Middle frontal gyrus (tissue), 1 donor: ENCODE measurements around the gene PCDHGB3.
"Not testable (repeated sequence)": the region's sequence is repeated elsewhere in the genome, so short reads cannot be mapped to it uniquely, and the experiment has no call there.

Experiments
- DNase-seq: peaks from one replicate; pipeline ENCODE4 v3.0.0-alpha.2; 2015; ENCODE audit warnings: low spot score; ENCODE audit errors: extremely low spot score

PCDHGB3 gene

GRCh38 chr5:141369994-141370848, at the start of gene PCDHGB3:
TSS of gene PCDHGB3 (plus strand) at chr5:141370242. CDS start at chr5:141370395, 153 bp downstream.
- no peak for DNase-seq

- DNase-seq = no peak
Observed at GRCh38 chr5:141322261-141322660, 47.8 kb upstream of the PCDHGB3 start.

- DNase-seq = no peak
Observed at GRCh38 chr5:141326088-141326854, 43.8 kb upstream of the PCDHGB3 start.

- no peak for DNase-seq
Observed at GRCh38 chr5:141328231-141328630, 41.8 kb upstream of the PCDHGB3 start.

GRCh38 chr5:141330299-141331080, 39.6 kb upstream of the PCDHGB3 start, which contains the start of gene PCDHGA1:
TSS of gene PCDHGA1 (plus strand) at chr5:141330514.
- no peak for DNase-seq

GRCh38 chr5:141332571-141332970, 37.5 kb upstream of the PCDHGB3 start:
- DNase-seq = not testable (repeated sequence)

- no peak for DNase-seq
Observed at GRCh38 chr5:141338538-141339306, 31.3 kb upstream of the PCDHGB3 start, which contains the start of gene PCDHGA2. TSS of gene PCDHGA2 (plus strand) at chr5:141338760.

- DNase-seq = not testable (repeated sequence)
Observed at GRCh38 chr5:141340781-141341354, 29.2 kb upstream of the PCDHGB3 start.

GRCh38 chr5:141342773-141343172, 27.3 kb upstream of the PCDHGB3 start:
- no peak for DNase-seq

GRCh38 chr5:141343242-141343952, 26.6 kb upstream of the PCDHGB3 start, which contains the start of gene PCDHGA3:
TSS of gene PCDHGA3 (plus strand) at chr5:141343829. CDS start at chr5:141344034, 205 bp downstream.
- DNase-seq = no peak

- no peak for DNase-seq
Observed at GRCh38 chr5:141343953-141344463, 26.0 kb upstream of the PCDHGB3 start.

- DNase-seq = no peak
Observed at GRCh38 chr5:141345327-141345726, 24.7 kb upstream of the PCDHGB3 start.

GRCh38 chr5:141346017-141346416, 24.0 kb upstream of the PCDHGB3 start:
- DNase-seq = not testable (repeated sequence)

GRCh38 chr5:141349917-141350619, 20.0 kb upstream of the PCDHGB3 start, which contains the start of gene PCDHGB1:
TSS of gene PCDHGB1 (plus strand) at chr5:141350099. CDS start at chr5:141350261, 162 bp downstream.
- no peak for DNase-seq

- DNase-seq = no peak
Observed at GRCh38 chr5:141351591-141351990, 18.5 kb upstream of the PCDHGB3 start.

- DNase-seq = no peak
Observed at GRCh38 chr5:141354900-141355469, 15.1 kb upstream of the PCDHGB3 start, which contains the start of gene PCDHGA4. TSS of gene PCDHGA4 (plus strand) at chr5:141355021. CDS start at chr5:141355108, 87 bp downstream.

- DNase-seq = no peak
Observed at GRCh38 chr5:141355641-141356040, 14.4 kb upstream of the PCDHGB3 start.

- DNase-seq = no peak
Observed at GRCh38 chr5:141356133-141356532, 13.9 kb upstream of the PCDHGB3 start.
